HL-60 (cell line): Measurements from ENCODE around the gene SGMS1.
A peak's percentile ranks its signal among the peaks of the same experiment; 100 is the strongest.

ENCODE experiments used
- DNase-seq, 2 experiments: peaks; one replicate each; pipeline ENCODE4 v3.0.0-alpha.2; 2010 to 2020; ENCODE audit warnings: low read depth in 1 of 2, low spot score in 1 of 2
- H3K27ac ChIP-seq: fragments of 250-450 bp; sonication (Bioruptor Pico); replicated peaks from 2 replicates; pipeline ENCODE4 v1.5.1; 2020; ENCODE audit warnings: mild to moderate bottlenecking, moderate library complexity
- H3K27me3 ChIP-seq: fragments of 250-450 bp; sonication (Bioruptor Pico); 2 replicates; pipeline ENCODE4 v1.5.1; 2021; ENCODE audit warnings: mild to moderate bottlenecking, moderate library complexity; ENCODE audit not compliant: insufficient read depth, poor library complexity, severe bottlenecking
- H3K4me3 ChIP-seq: replicated peaks from 2 replicates; pipeline ENCODE4 v1.5.1; 2011; ENCODE audit warnings: mild to moderate bottlenecking, control low read depth, low read length; ENCODE audit not compliant: insufficient read depth
- CTCF ChIP-seq: IDR thresholded peaks from one replicate; pipeline ENCODE4 v1.5.1; 2011; ENCODE audit warnings: low read length, control low read depth, inconsistent platforms; ENCODE audit not compliant: insufficient read depth
- GABPA ChIP-seq: IDR thresholded peaks from 2 replicates; pipeline ENCODE4 v1.6.1; 2012; ENCODE audit warnings: low read depth
- POLR2AphosphoS5 ChIP-seq: IDR thresholded peaks from 2 replicates; pipeline ENCODE4 v1.6.1; 2012; ENCODE audit warnings: low read depth
- REST ChIP-seq: IDR thresholded peaks from 2 replicates; pipeline ENCODE4 v1.6.1; 2012; ENCODE audit warnings: low read depth; ENCODE audit not compliant: insufficient replicate concordance
- SPI1 ChIP-seq: IDR thresholded peaks from 2 replicates; pipeline ENCODE4 v1.6.1; 2012; ENCODE audit warnings: low read depth, mild to moderate bottlenecking, borderline replicate concordance

SGMS1 gene

GRCh38 chr10:50464004-50464409 is 159.7 kb downstream of the SGMS1 start:
- Histone ChIP-seq H3K27me3 (no peaks in the 10 kb centered on the region), H3K4me3 (no peak overlapping the region), H3K27ac (no peak overlapping the region)
- TF ChIP-seq POLR2AphosphoS5: peak; percentile 69
- TF ChIP-seq GABPA: no peak
- TF ChIP-seq SPI1: peak; percentile 96
- no peak for TF ChIP-seq CTCF
- DNase-seq: peak in 1 of 2 experiments; percentile 71

DNA sequence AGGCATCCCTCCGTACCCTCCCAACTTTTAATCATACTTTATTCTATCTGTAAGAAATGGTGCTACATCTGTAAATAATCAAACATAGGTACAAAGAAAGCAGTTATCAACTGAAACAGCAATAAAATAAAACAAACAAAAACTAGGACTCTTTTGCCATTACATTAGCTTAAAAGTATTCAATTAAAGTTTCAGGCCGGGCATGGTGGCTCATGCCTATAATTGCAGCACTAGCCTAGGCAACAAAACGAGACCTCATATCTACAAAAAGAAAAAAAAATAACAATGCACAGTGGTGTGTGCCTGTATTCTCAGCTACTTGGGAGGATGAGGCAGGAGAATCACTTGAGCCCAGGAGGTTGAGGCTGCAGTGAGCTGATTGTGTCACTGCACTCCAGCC is 161.9 kb downstream of the SGMS1 start:
- H3K27ac ChIP-seq: no peak overlapping the region
- DNase-seq: no peak
- TF ChIP-seq REST (no peak), GABPA (no peak), POLR2AphosphoS5 (no peak), CTCF (no peak), SPI1 (no peak)
- H3K27me3 ChIP-seq: no peaks in the 10 kb centered on the region
- H3K4me3 ChIP-seq: no peak overlapping the region

DNA sequence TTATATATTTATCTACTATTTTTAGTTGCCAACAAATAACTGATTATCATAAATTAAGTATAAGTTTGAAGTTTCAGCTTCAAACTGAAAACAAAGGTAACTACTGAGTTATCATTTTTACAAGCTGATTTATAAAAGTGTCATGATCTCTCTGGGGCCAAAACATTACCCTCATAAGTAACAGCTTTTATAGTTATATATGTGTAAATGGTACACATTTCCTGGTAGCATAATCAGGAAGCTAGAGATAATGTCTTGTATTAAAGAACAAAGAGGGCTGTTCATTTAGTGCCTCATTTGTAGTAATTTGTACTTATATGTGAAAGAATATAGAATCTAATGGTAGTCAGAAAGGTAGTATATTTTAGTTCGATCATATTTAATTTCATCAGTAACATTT is 162.6 kb downstream of the SGMS1 start:
- Histone ChIP-seq H3K27ac (no peak overlapping the region), H3K27me3 (no peaks in the 10 kb centered on the region), H3K4me3 (no peak overlapping the region)
- no peak for DNase-seq
- TF ChIP-seq REST (no peak), POLR2AphosphoS5 (no peak), GABPA (no peak), CTCF (no peak), SPI1 (no peak)

- no peak overlapping the region for H3K27ac ChIP-seq
- no peak for DNase-seq
- TF ChIP-seq POLR2AphosphoS5 (no peak), REST (no peak), GABPA (no peak), CTCF (no peak), SPI1 (no peak)
- no peaks in the 10 kb centered on the region for H3K27me3 ChIP-seq
- no peak overlapping the region for H3K4me3 ChIP-seq
Measured at GRCh38 chr10:50456719-50457118, 167.0 kb downstream of the SGMS1 start.
